MM.1S (cell line): ENCODE data around the gene MDM1.
A peak's percentile ranks its signal among the peaks of the same experiment; 100 is the strongest.

Source experiments
- DNase-seq: peaks from one replicate; pipeline ENCODE4 v3.0.0-alpha.2; 2015
- H2AFZ ChIP-seq: fragments of 300-600 bp; sonication (generic); 2 replicates; pipeline ENCODE4 v1.6.0; 2016; ENCODE audit warnings: antibody characterized with exemption, low read length
- H3F3A ChIP-seq: fragments of 300-600 bp; sonication (generic); 2 replicates; pipeline ENCODE4 v1.6.1; 2016; ENCODE audit warnings: mild to moderate bottlenecking, antibody characterized with exemption, low read length, moderate library complexity, mixed read lengths; ENCODE audit not compliant: insufficient read depth
- H3K27ac ChIP-seq: fragments of 300-600 bp; sonication (generic); 2 replicates; pipeline ENCODE4 v1.5.1; 2016; ENCODE audit warnings: mild to moderate bottlenecking, low read length
- H3K27me3 ChIP-seq: fragments of 300-600 bp; sonication (generic); replicated peaks from 2 replicates; pipeline ENCODE4 v1.6.0; 2016; ENCODE audit warnings: low read length; ENCODE audit not compliant: insufficient read depth
- H3K36me3 ChIP-seq: fragments of 300-600 bp; sonication (generic); replicated peaks from 2 replicates; pipeline ENCODE4 v1.6.1; 2016; ENCODE audit warnings: mild to moderate bottlenecking, low read length, mixed read lengths; ENCODE audit not compliant: insufficient read depth
- H3K4me1 ChIP-seq: fragments of 300-600 bp; sonication (generic); 2 replicates; pipeline ENCODE4 v1.6.1; 2016; ENCODE audit warnings: low read length, mixed read lengths
- H3K4me2 ChIP-seq: fragments of 300-600 bp; sonication (generic); 2 replicates; pipeline ENCODE4 v1.6.0; 2016; ENCODE audit warnings: low read depth, low read length
- H3K4me3 ChIP-seq: fragments of 300-600 bp; sonication (generic); 2 replicates; pipeline ENCODE4 v1.5.1; 2016; ENCODE audit warnings: low read length, mixed read lengths
- H3K79me2 ChIP-seq: fragments of 300-600 bp; sonication (generic); 2 replicates; pipeline ENCODE4 v1.6.1; 2016; ENCODE audit warnings: mixed run types, low read length, mixed read lengths
- H3K9ac ChIP-seq: fragments of 300-600 bp; sonication (generic); 2 replicates; pipeline ENCODE4 v1.6.1; 2016; ENCODE audit warnings: low read length, mixed read lengths
- H3K9me2 ChIP-seq: fragments of 300-600 bp; sonication (generic); replicated peaks from 2 replicates; pipeline ENCODE4 v1.6.1; 2016; ENCODE audit warnings: mild to moderate bottlenecking, low read length, mixed read lengths; ENCODE audit not compliant: insufficient read depth
- H3K9me3 ChIP-seq: fragments of 300-600 bp; sonication (generic); replicated peaks from 2 replicates; pipeline ENCODE4 v1.6.1; 2016; ENCODE audit warnings: mild to moderate bottlenecking, low read length, mixed read lengths; ENCODE audit not compliant: insufficient read depth
- H4K20me1 ChIP-seq: fragments of 300-600 bp; sonication (generic); 2 replicates; pipeline ENCODE4 v1.6.1; 2016; ENCODE audit warnings: mild to moderate bottlenecking, low read length, moderate library complexity, mixed read lengths; ENCODE audit not compliant: insufficient read depth
- CTCF ChIP-seq: fragments of 300-600 bp; sonication (generic); IDR thresholded peaks from 2 replicates; pipeline ENCODE4 v1.5.1; 2016; ENCODE audit warnings: antibody characterized with exemption, low read length, mixed read lengths
- EZH2 ChIP-seq: fragments of 300-600 bp; sonication (generic); optimal IDR thresholded peaks from 2 replicates; pipeline ENCODE3; 2017; ENCODE audit warnings: low read depth, mild to moderate bottlenecking, antibody characterized with exemption, low read length, mixed read lengths
- EZH2phosphoT487 ChIP-seq: fragments of 300-600 bp; sonication (generic); IDR thresholded peaks from 2 replicates; pipeline ENCODE4 v1.6.1; 2018; ENCODE audit warnings: antibody characterized with exemption, low read length

The MDM1 gene

GRCh38 chr12:68334132-68334531, 2.0 kb upstream of the MDM1 start:
- H3K9ac ChIP-seq: no peak overlapping the region

GRCh38 chr12:68332728-68333630, 817 bp upstream of the MDM1 start:
- Histone ChIP-seq H3K4me1 (peaks cover 6% of the 10 kb centered on the region; the same call in 1 of the 2 replicates), H3K4me2 (peak overlapping the region; percentile 51), H3K27ac (no peak overlapping the region; the same call in 1 of the 2 replicates), H3F3A (no peaks in the 10 kb centered on the region), H2AFZ (peak overlapping the region; percentile 64), H3K27me3 (no peaks in the 10 kb centered on the region), H3K9ac (peak overlapping the region; percentile 32; the same call in 1 of the 2 replicates), H3K79me2 (0 out of 2 replicates have a peak, but pooled peaks cover 3% of the 10 kb centered on the region), H3K4me3 (peak overlapping the region; percentile 80), H4K20me1 (no peaks in the 10 kb centered on the region), H3K9me2 (no peaks in the 10 kb centered on the region), H3K36me3 (no peaks in the 10 kb centered on the region), H3K9me3 (no peaks in the 10 kb centered on the region)
- DNase-seq: no peak
- TF ChIP-seq EZH2phosphoT487 (no peak), CTCF (no peak), EZH2 (no peak)

More at GRCh38 chr12:68334132-68334531, 2.0 kb upstream of the MDM1 start:
- Histone ChIP-seq H4K20me1 (no peaks in the 10 kb centered on the region), H3K9me2 (no peaks in the 10 kb centered on the region), H3K27me3 (no peaks in the 10 kb centered on the region), H3K79me2 (0 out of 2 replicates have a peak, but pooled peaks cover 3% of the 10 kb centered on the region), H3K4me3 (no peak overlapping the region), H2AFZ (no peak overlapping the region), H3K4me2 (no peak overlapping the region), H3K27ac (no peak overlapping the region), H3K4me1 (peaks cover 6% of the 10 kb centered on the region; the same call in 1 of the 2 replicates), H3K9me3 (no peaks in the 10 kb centered on the region), H3K36me3 (no peaks in the 10 kb centered on the region), H3F3A (no peaks in the 10 kb centered on the region)
- no peak for DNase-seq
- TF ChIP-seq EZH2phosphoT487 (no peak), EZH2 (no peak), CTCF (no peak)

- TF ChIP-seq EZH2: no peak
- no peak for TF ChIP-seq CTCF
- TF ChIP-seq EZH2phosphoT487: no peak
- H4K20me1 ChIP-seq: no peaks in the 10 kb centered on the region
- H3K4me2 ChIP-seq: peak overlapping the region; percentile 54
- H3K9me3 ChIP-seq: no peaks in the 10 kb centered on the region
- peak; percentile 23 for DNase-seq
- H3K4me1 ChIP-seq: peaks cover 6% of the 10 kb centered on the region; the same call in 1 of the 2 replicates
- peak overlapping the region; percentile 18; the same call in 1 of the 2 replicates for H3K27ac ChIP-seq
- no peaks in the 10 kb centered on the region for H3K36me3 ChIP-seq
- H3F3A ChIP-seq: no peaks in the 10 kb centered on the region
- no peaks in the 10 kb centered on the region for H3K9me2 ChIP-seq
- H3K79me2 ChIP-seq: 0 out of 2 replicates have a peak, but pooled peaks cover 3% of the 10 kb centered on the region
- peak overlapping the region; percentile 62 for H2AFZ ChIP-seq
- H3K9ac ChIP-seq: peak overlapping the region; percentile 50
- H3K27me3 ChIP-seq: no peaks in the 10 kb centered on the region
- peak overlapping the region; percentile 80 for H3K4me3 ChIP-seq
These were observed 678 bp downstream of the MDM1 start for GRCh38 chr12:68331500-68331868.
